ENCODE results near the gene CUEDC2. TPM values are rescaled to one million over a fixed set of nuclear protein-coding genes. Genes with fewer than 3 reads are reported as not detected.

CUEDC2 gene, protein sequence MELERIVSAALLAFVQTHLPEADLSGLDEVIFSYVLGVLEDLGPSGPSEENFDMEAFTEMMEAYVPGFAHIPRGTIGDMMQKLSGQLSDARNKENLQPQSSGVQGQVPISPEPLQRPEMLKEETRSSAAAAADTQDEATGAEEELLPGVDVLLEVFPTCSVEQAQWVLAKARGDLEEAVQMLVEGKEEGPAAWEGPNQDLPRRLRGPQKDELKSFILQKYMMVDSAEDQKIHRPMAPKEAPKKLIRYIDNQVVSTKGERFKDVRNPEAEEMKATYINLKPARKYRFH
- polyA plus RNA-seq: 42.7 and 48.3 TPM in 2 replicates

DNA sequence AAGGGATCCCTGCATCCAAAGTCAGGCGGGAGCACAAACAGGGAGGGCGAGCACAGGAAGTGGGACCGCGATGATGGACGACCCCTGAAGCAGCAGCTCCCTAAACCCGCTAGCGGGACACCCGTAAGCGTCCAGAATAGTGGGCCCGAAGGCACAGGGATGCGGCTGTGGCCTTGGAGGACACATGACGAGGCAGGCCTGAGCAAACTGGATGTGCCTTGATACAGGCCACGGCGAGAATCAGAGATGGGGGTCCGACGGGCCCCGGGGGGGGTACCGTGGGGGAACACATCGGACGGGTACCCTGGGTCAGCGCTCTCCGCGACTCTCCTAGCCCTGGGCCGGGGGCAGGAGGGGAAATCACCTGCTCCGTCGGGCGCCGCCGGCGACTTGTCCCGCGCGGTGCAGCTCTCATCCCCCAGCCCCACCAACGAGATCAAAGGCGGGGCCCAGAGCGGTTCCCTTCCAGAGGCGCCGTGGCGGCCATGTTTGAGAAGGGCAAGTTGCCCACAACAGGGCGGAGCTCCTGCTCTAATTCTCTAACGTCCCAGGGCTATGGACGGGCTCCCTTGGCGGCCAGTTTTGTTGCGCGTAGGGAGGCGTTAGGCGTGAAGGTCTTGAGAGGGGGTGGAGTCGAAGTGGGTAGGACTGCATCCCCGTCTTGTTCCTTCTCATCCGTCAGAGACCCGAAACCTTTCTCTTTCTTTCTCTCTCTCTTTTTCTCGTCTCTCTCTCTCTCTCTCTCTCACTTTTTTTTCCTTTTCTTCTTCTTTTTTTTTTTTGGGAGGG lies at the start of gene CUEDC2:
TSS of gene CUEDC2 (minus strand) at position 413 of the 789 bp plus-strand sequence. CDS start 7,386 bp downstream, outside the sequence.

DNA sequence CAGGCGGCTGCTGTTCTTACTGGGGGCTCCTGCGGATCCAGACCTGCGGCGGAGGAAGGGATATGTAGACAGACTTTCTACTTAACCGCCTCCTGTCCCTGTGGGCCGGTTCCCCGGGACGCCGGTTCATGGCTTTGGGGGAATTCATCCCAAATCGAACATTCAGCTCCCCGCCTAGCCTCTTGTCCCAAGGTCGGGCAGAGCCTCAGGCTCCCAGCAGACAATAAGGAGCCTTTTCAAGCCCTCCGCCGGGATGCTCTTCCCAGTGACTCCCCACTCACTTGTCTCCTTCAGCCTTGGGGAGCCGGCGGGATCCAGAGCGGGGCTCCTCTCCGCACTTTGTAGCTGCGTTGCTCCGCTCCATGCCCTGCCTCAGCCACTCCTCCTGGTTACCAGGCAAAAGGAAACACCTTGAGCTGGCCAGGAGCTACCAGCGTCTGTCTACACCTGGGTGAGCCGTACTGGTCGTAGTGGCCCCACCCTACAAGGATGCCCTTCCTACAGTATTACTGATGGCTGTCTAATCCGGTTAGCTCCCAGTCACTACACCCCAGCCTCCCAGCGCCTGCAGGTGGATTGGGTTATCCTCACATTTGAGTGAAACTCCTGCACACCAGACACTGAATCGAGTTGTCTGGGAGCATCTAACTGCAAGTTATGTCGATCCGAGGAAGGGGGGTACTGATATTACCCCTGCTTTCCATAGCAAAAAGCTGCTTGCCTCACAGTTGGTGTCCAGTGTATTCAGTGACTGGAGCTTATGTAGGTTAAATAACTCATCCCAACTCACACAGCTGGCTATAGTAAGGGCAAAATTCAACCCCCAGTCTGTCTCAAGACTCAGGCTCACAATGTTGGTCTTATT lies 19.0 kb upstream of the CUEDC2 start, which contains the start of gene C10orf95:
TSS of gene C10orf95 (minus strand) at position 439 of the 865 bp plus-strand sequence. CDS start 450 bp downstream, outside the sequence.

DNA sequence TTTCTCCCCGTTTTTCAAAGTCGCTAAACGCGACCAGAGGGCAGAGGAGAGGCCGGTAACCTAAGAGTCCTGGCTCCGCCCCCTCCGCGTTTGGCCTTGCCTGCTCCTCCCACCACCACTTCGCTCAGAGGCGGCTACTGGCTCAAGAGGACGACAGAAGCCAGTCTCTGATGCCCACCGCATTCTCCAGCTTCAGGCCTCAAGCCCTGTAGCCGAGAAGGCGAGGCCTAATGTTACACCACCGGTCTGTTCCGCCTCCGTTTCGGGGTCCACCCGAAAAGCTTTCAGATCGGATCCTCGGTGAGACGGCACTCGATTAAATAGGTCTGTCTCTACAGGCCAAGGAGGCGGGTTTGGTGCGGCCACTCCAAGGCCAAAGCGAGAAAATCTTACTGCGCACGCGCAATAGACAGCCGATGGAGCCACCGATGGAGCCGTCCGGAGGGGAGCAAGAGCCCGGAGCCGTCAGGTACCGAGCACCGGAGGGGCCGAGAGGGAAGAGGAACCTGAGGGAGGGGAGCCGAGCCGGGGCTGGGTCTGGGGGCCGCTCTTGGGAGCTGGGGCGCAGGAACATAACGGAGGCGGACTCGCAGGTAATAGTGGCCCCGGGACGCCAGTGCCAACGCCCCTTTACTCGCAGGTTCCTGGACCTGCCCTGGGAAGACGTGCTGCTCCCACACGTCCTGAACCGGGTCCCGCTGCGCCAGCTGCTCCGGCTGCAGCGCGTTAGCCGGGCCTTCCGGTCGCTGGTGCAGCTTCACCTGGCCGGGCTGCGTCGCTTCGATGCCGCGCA lies 11.5 kb downstream of the CUEDC2 start, which contains the start of gene FBXL15:
TSS of gene FBXL15 (plus strand) at position 123 of the 793 bp plus-strand sequence. CDS start at position 417, 294 bp downstream.

DNA sequence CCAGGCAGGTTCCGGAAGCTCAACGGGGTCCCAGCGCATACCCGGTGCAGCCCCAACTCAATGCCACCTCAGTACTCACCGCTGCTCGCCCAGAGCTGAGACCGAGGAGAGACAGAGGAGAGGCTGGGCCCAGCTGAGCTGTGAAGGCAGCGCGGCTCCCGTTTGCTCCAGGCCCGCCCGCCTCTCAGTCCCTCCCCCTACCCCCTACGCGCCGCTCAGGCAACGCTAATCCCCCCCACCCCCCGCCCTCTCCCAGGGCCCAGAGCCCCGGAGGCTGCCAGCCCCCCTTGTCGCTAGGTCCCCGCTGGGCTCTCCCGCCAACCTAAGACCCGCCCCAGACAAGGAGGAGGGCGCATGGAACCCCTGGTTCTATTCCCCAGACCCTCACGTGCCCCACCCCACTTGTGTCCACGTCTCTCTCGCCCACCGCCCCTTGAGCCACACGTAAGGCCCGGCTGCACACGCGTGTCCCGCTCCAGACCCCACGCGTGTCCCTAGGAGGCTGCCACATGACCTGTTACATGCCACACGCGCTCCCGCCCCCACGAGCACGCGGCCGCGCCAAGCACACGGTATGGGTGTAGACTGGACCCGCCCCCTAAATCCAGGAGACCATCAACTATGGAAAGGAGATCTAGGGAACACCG lies 13.6 kb downstream of the CUEDC2 start, which contains the start of gene PSD:
TSS of gene PSD (minus strand) at position 164 of the 647 bp plus-strand sequence. CDS start 1,747 bp downstream, outside the sequence.

DNA sequence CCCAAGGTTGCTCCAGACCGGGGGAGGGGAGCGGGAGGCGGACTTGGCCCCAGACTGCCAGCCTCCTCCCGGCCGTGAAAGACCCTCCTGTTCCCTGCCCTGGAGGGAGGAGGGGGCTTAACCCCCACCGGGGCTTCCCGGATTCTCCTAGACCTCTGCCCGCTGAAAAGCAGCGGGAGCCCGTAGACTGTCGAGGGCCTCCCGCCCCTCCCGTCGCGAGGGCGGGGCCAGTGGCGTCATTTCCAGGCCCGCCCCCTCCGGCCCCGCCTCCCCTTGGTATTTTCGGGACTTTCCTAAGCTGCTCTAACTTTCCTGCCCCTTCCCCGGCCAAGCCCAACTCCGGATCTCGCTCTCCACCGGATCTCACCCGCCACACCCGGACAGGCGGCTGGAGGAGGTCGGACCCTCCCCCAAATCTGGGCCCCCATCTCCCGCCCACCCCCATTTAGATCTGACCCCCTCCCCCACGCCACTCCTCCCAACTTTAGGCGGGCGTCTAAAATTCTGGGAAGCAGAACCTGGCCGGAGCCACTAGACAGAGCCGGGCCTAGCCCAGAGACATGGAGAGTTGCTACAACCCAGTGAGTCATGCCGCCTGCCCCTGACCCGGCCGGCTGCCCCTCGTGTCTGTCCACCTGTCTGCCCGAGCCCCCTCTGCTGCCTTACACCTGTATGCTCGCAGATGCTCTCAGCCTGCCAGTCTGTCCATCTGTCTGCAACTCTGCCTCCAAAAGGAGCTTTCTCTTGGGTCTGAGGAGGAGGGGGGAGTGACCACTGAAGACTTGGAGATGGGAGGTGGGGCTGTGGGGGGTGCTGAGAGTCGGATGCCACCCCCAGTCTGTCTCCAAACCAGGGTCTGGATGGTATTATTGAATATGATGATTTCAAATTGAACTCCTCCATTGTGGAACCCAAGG lies 36.7 kb downstream of the CUEDC2 start, which contains the start of gene NFKB2:
TSS of gene NFKB2 (plus strand) at position 306 of the 917 bp plus-strand sequence. CDS start at position 561, 255 bp downstream.

Other genes starting within 250 kb of the CUEDC2 start
- gene ELOVL3, start 206.3 kb downstream of the CUEDC2 start, polyA plus RNA-seq: 1.8 and 3.2 TPM in 2 replicates
- 0.28 TPM in 1 of 2 replicates, not detected in the other for gene PITX3, start 191.1 kb downstream of the CUEDC2 start, polyA plus RNA-seq
- gene GBF1, start 187.0 kb downstream of the CUEDC2 start, polyA plus RNA-seq: 16.2 and 16.4 TPM in 2 replicates
- not detected in 2 replicates for gene NFKB2, start 36.9 kb downstream of the CUEDC2 start, polyA plus RNA-seq
- gene PSD, start 13.8 kb downstream of the CUEDC2 start, polyA plus RNA-seq: 1.1 and 1.7 TPM in 2 replicates
- 9.2 and 23.8 TPM in 2 replicates for gene FBXL15, start 11.7 kb downstream of the CUEDC2 start, polyA plus RNA-seq
- gene C10orf95, start 19.0 kb upstream of the CUEDC2 start, polyA plus RNA-seq: not detected in 2 replicates
- 94.0 and 138 TPM in 2 replicates for gene ACTR1A, start 70.1 kb upstream of the CUEDC2 start, polyA plus RNA-seq
- gene SUFU, start 71.4 kb upstream of the CUEDC2 start, polyA plus RNA-seq: 0.47 and 0.94 TPM in 2 replicates
- gene TRIM8, start 211.9 kb upstream of the CUEDC2 start, polyA plus RNA-seq: 25.4 and 27.6 TPM in 2 replicates